Left hindlimb (tissue), 1 donor: ENCODE data around the gene WSCD2.

Source experiments
- DNase-seq: peaks from one replicate; pipeline ENCODE4 v3.0.0-alpha.2; 2018

WSCD2 gene

GRCh38 chr12:108129017-108129812 is at the start of gene WSCD2:
TSS of gene WSCD2 (plus strand) at chr12:108129288. CDS start at chr12:108195833, 66,545 bp downstream.
- DNase-seq = peak; percentile 77

GRCh38 chr12:108079721-108080120 is 49.4 kb upstream of the WSCD2 start:
- no peak for DNase-seq

- no peak for DNase-seq
Observed at GRCh38 chr12:108080363-108080762, 48.7 kb upstream of the WSCD2 start.

- no peak for DNase-seq
Observed at GRCh38 chr12:108082485-108082884, 46.6 kb upstream of the WSCD2 start.

- no peak for DNase-seq
Observed at GRCh38 chr12:108087900-108088299, 41.2 kb upstream of the WSCD2 start.

GRCh38 chr12:108090107-108090899 is 38.8 kb upstream of the WSCD2 start:
- no peak for DNase-seq

GRCh38 chr12:108090932-108091678 is 38.0 kb upstream of the WSCD2 start:
- peak; percentile 38 for DNase-seq

GRCh38 chr12:108091679-108092051 is 37.4 kb upstream of the WSCD2 start:
- DNase-seq = no peak

GRCh38 chr12:108093209-108093608 is 35.9 kb upstream of the WSCD2 start:
- no peak for DNase-seq

- no peak for DNase-seq
Observed at GRCh38 chr12:108094056-108094649, 34.9 kb upstream of the WSCD2 start.

- DNase-seq = no peak
Observed at GRCh38 chr12:108097160-108097911, 31.8 kb upstream of the WSCD2 start.

GRCh38 chr12:108098374-108098773 is 30.7 kb upstream of the WSCD2 start:
- DNase-seq = no peak

- no peak for DNase-seq
Observed at GRCh38 chr12:108099073-108099472, 30.0 kb upstream of the WSCD2 start.

- no peak for DNase-seq
Observed at GRCh38 chr12:108099778-108100489, 29.2 kb upstream of the WSCD2 start.

- no peak for DNase-seq
Observed at GRCh38 chr12:108101605-108102175, 27.4 kb upstream of the WSCD2 start.

- no peak for DNase-seq
Observed at GRCh38 chr12:108102363-108102762, 26.7 kb upstream of the WSCD2 start.

GRCh38 chr12:108103087-108103486 is 26.0 kb upstream of the WSCD2 start:
- no peak for DNase-seq

GRCh38 chr12:108103517-108103916 is 25.6 kb upstream of the WSCD2 start:
- no peak for DNase-seq

- no peak for DNase-seq
Observed at GRCh38 chr12:108104657-108105056, 24.4 kb upstream of the WSCD2 start.

- no peak for DNase-seq
Observed at GRCh38 chr12:108106599-108106998, 22.5 kb upstream of the WSCD2 start.

- DNase-seq = no peak
Observed at GRCh38 chr12:108107293-108107692, 21.8 kb upstream of the WSCD2 start.
